A549 (cell line): Measurements from ENCODE around the gene TXNL1. TPM values are rescaled to one million over a fixed set of nuclear protein-coding genes. Genes with fewer than 3 reads are reported as not detected.
A peak's percentile ranks its signal among the peaks of the same experiment; 100 is the strongest.

Experiments used
- ATAC-seq, 2 experiments: fragments of 200-7000 bp in 1 of 2; fragments of >200 bp in 1 of 2; cut with Nextera tagmentation in 1 of 2; cut with Tn5 transposase in 1 of 2; 3 replicates each; pipeline versions ENCODE4 v1.8.0 to v1.9.1; 2018 to 2020; ENCODE audit warnings: mild to moderate bottlenecking in 1 of 2, moderate library complexity in 1 of 2
- CTCF ChIA-PET: fragments of 300-600 bp; sonication (Branson Sonifier 250); formaldehyde crosslinking; extraction: SDS; loops from one replicate; lab custom pipeline; 2021; ENCODE audit warnings: antibody characterized with exemption, inconsistent platforms; lab: Yijun Ruan, JAX
- POLR2A ChIA-PET: fragments of 350-600 bp; formaldehyde crosslinking; extraction: SDS; loops from one replicate; lab custom pipeline; 2021; ENCODE audit warnings: antibody characterized with exemption, inconsistent platforms; lab: Yijun Ruan, JAX
- DNase-seq, 2 experiments: peaks; one replicate each; pipeline versions ENCODE4 v3.0.0 to v3.0.0-alpha.2; 2011 to 2016; ENCODE audit warnings: low read depth in 1 of 2, low spot score in 1 of 2
- FAIRE-seq: peaks from 2 replicates; lab custom pipeline; 2011; peaks lifted over from hg19 to GRCh38; lab: Jason Lieb, UNC
- H3K27ac ChIP-seq, 2 experiments: fragments of >200 bp; sonication (Bioruptor Twin); formaldehyde crosslinking; 3 replicates each; pipeline ENCODE4 v1.5.1; 2016 to 2017
- H3K4me1 ChIP-seq: fragments of >200 bp; sonication (Bioruptor Twin); formaldehyde crosslinking; 3 replicates; pipeline ENCODE4 v1.6.1; 2016
- H3K4me2 ChIP-seq: fragments of >200 bp; sonication (Bioruptor Twin); formaldehyde crosslinking; 3 replicates; pipeline ENCODE4 v1.6.1; 2016
- H3K4me3 ChIP-seq: fragments of >200 bp; sonication (Bioruptor Twin); formaldehyde crosslinking; 3 replicates; pipeline ENCODE4 v1.5.1; 2016
- H3K9me3 ChIP-seq: fragments of >200 bp; sonication (Bioruptor Twin); formaldehyde crosslinking; 3 replicates; pipeline ENCODE4 v1.6.1; 2016
- CBX8 ChIP-seq: fragments of 200-600 bp; sonication (generic); IDR thresholded peaks from 2 replicates; pipeline ENCODE4 v1.6.1; 2016
- CEBPB ChIP-seq, 2 experiments: fragments of >200 bp in 1 of 2; sonication (Bioruptor Twin) in 1 of 2; formaldehyde crosslinking in 1 of 2; IDR thresholded peaks; 2 replicates each; pipeline ENCODE4 v1.6.1; 2012 to 2016
- CHD2 ChIP-seq: fragments of 150-350 bp; IDR thresholded peaks from 2 replicates; pipeline ENCODE4 v1.6.1; 2014; ENCODE audit warnings: low read length; ENCODE audit not compliant: partially characterized antibody
- CHD4 ChIP-seq: fragments of 200-600 bp; sonication (generic); IDR thresholded peaks from 2 replicates; pipeline ENCODE4 v1.6.1; 2016; ENCODE audit warnings: antibody characterized with exemption, mild to moderate bottlenecking, borderline replicate concordance
- EHF ChIP-seq: fragments of 250-450 bp; sonication (Bioruptor Pico); IDR thresholded peaks from 2 replicates; pipeline ENCODE4 v1.5.0; 2020; ENCODE audit warnings: mild to moderate bottlenecking
- EHMT2 ChIP-seq: fragments of 200-600 bp; sonication (generic); IDR thresholded peaks from 2 replicates; pipeline ENCODE4 v1.6.1; 2016; ENCODE audit warnings: antibody characterized with exemption, low read depth, mild to moderate bottlenecking, moderate library complexity
- EP300 ChIP-seq, 2 experiments: fragments of >200 bp; sonication (Bioruptor Twin); formaldehyde crosslinking; IDR thresholded peaks; 2 replicates in 1 of 2; 3 replicates in 1 of 2; pipeline ENCODE4 v1.6.1; 2016 to 2017
- FOSB ChIP-seq: fragments of 250-450 bp; sonication (Bioruptor Pico); IDR thresholded peaks from 2 replicates; pipeline ENCODE4 v1.5.0; 2020; ENCODE audit warnings: mild to moderate bottlenecking, moderate library complexity
- FOSL2 ChIP-seq, 2 experiments: fragments of 450-650 bp in 1 of 2; fragments of >200 bp in 1 of 2; sonication (Bioruptor Twin) in 1 of 2; formaldehyde crosslinking; IDR thresholded peaks; 2 replicates each; pipeline versions ENCODE4 v1.5.0 to v1.6.1; 2016 to 2020; ENCODE audit warnings: mild to moderate bottlenecking in 1 of 2, moderate library complexity in 1 of 2
- FOXS1 ChIP-seq: fragments of 250-450 bp; sonication (Bioruptor Pico); IDR thresholded peaks from 2 replicates; pipeline ENCODE4 v1.5.0; 2020; ENCODE audit warnings: mild to moderate bottlenecking, moderate library complexity
- GATA3 ChIP-seq: IDR thresholded peaks from 2 replicates; pipeline ENCODE4 v1.6.1; 2012; ENCODE audit warnings: borderline replicate concordance
- HDAC2 ChIP-seq: fragments of 200-600 bp; sonication (generic); IDR thresholded peaks from 2 replicates; pipeline ENCODE4 v1.6.1; 2016
- HEYL ChIP-seq: fragments of 250-450 bp; sonication (Bioruptor Pico); IDR thresholded peaks from 2 replicates; pipeline ENCODE4 v1.8.0; 2021; ENCODE audit warnings: mild to moderate bottlenecking, moderate library complexity
- HOXA7 ChIP-seq: fragments of 250-450 bp; sonication (Bioruptor Pico); IDR thresholded peaks from 2 replicates; pipeline ENCODE4 v1.5.0; 2020; ENCODE audit warnings: mild to moderate bottlenecking, moderate library complexity
- HOXB5 ChIP-seq: fragments of 250-450 bp; sonication (Bioruptor Pico); IDR thresholded peaks from 2 replicates; pipeline ENCODE4 v1.5.0; 2020; ENCODE audit warnings: mild to moderate bottlenecking, moderate library complexity
- KDM5A ChIP-seq: fragments of 200-600 bp; sonication (generic); IDR thresholded peaks from 2 replicates; pipeline ENCODE4 v1.6.1; 2016; ENCODE audit warnings: antibody characterized with exemption, mild to moderate bottlenecking
- MYC ChIP-seq: IDR thresholded peaks from 2 replicates; pipeline ENCODE4 v1.6.1; 2012; ENCODE audit warnings: mild to moderate bottlenecking, inconsistent platforms, low read length, improper control_type of control experiment, borderline replicate concordance
- NPAS2 ChIP-seq: fragments of 250-450 bp; sonication (Bioruptor Pico); IDR thresholded peaks from 2 replicates; pipeline ENCODE4 v1.8.0; 2022; ENCODE audit warnings: mild to moderate bottlenecking, moderate library complexity, borderline replicate concordance
- NR3C1 ChIP-seq: fragments of >200 bp; sonication (Bioruptor Twin); formaldehyde crosslinking; IDR thresholded peaks from 3 replicates; pipeline ENCODE4 v1.6.1; 2017
- POLR2A ChIP-seq: IDR thresholded peaks from 2 replicates; pipeline ENCODE4 v1.6.1; 2012; ENCODE audit warnings: mild to moderate bottlenecking, low read length
- POLR2AphosphoS2 ChIP-seq: conservative IDR thresholded peaks from 2 replicates; pipeline ENCODE4 v1.6.1; 2012; ENCODE audit warnings: low read length, improper control_type of control experiment, inconsistent platforms
- RAD21 ChIP-seq, 2 experiments: fragments of >200 bp in 1 of 2; sonication (Bioruptor Twin) in 1 of 2; formaldehyde crosslinking in 1 of 2; IDR thresholded peaks in 1 of 2; conservative IDR thresholded peaks in 1 of 2; 2 replicates in 1 of 2; 3 replicates in 1 of 2; pipeline ENCODE4 v1.6.1; 2012 to 2018; ENCODE audit warnings: inconsistent platforms in 1 of 2
- RARB ChIP-seq: fragments of 250-450 bp; sonication (Bioruptor Pico); IDR thresholded peaks from 2 replicates; pipeline ENCODE4 v1.8.0; 2021; ENCODE audit warnings: mild to moderate bottlenecking, moderate library complexity
- RCOR1 ChIP-seq: fragments of 150-350 bp; IDR thresholded peaks from 2 replicates; pipeline ENCODE4 v1.6.1; 2014; ENCODE audit warnings: antibody characterized with exemption, low read length, low read depth
- RFX5 ChIP-seq: fragments of 450-650 bp; IDR thresholded peaks from 2 replicates; pipeline ENCODE4 v1.7.1; 2014; ENCODE audit warnings: antibody characterized with exemption, mild to moderate bottlenecking, moderate library complexity
- RNF2 ChIP-seq: fragments of 200-600 bp; sonication (generic); IDR thresholded peaks from 2 replicates; pipeline ENCODE4 v1.6.1; 2016; ENCODE audit warnings: low read depth, mild to moderate bottlenecking, antibody characterized with exemption, moderate library complexity, borderline replicate concordance
- SMC3 ChIP-seq: fragments of >200 bp; sonication (Bioruptor Twin); formaldehyde crosslinking; IDR thresholded peaks from 3 replicates; pipeline ENCODE4 v1.6.1; 2018; ENCODE audit warnings: inconsistent platforms
- TFCP2L1 ChIP-seq: fragments of 250-450 bp; sonication (Bioruptor Pico); IDR thresholded peaks from 2 replicates; pipeline ENCODE4 v1.5.0; 2021; ENCODE audit warnings: mild to moderate bottlenecking
- TP53 ChIP-seq: fragments of 250-450 bp; sonication (Bioruptor Pico); IDR thresholded peaks from 2 replicates; pipeline ENCODE4 v1.5.0; 2021; ENCODE audit warnings: mild to moderate bottlenecking, moderate library complexity
- ZC3H11A ChIP-seq: fragments of 450-650 bp; IDR thresholded peaks from 2 replicates; pipeline ENCODE4 v1.6.1; 2014; ENCODE audit warnings: antibody characterized with exemption, mild to moderate bottlenecking
- WGBS: methylation state at CpG from one replicate; pipeline ENCODE4 v1.1.6; 2017; ENCODE audit errors: missing lambda C conversion rate; 5-methylcytosine and 5-hydroxymethylcytosine counted together
- polyA minus RNA-seq: library from RNA; depleted of rRNA, polyadenylated mRNA; stranded (reverse); fragments of >200 nt; gene quantifications from 2 replicates; pipeline ENCODE4 v1.2.3, GENCODE V29; 2011; rRNA and poly(A)+ RNA removed
- polyA plus RNA-seq, 4 experiments: library from polyadenylated mRNA; depleted of rRNA in 3 of 4; stranded (reverse); fragments of >200 nt; fragmentation: RNase III in 1 of 4; extraction: RNeasy Plus Mini Kit Qiagen cat#74134 plus additional on column Dnase treatment in 1 of 4; gene quantifications; 2 replicates in 3 of 4; 3 replicates in 1 of 4; pipeline ENCODE4 v1.2.3, GENCODE V29; 2011 to 2017
- TF ChIP-seq, protein P1 (sequence below): fragments of >200 bp; sonication (Bioruptor Twin); formaldehyde crosslinking; IDR thresholded peaks from 3 replicates; pipeline ENCODE4 v1.5.1; 2016
- TF ChIP-seq, protein P2 (sequence below): IDR thresholded peaks from 2 replicates; pipeline ENCODE4 v1.6.1; 2012
- TF ChIP-seq, protein P3 (sequence below): fragments of 150-350 bp; IDR thresholded peaks from 2 replicates; pipeline ENCODE4 v1.6.1; 2014; ENCODE audit warnings: low read depth, mild to moderate bottlenecking, low read length
- TF ChIP-seq, protein P4 (sequence below): fragments of 250-450 bp; sonication (Bioruptor Pico); IDR thresholded peaks from 2 replicates; pipeline ENCODE4 v1.5.0; 2020; ENCODE audit warnings: low read depth, mild to moderate bottlenecking, moderate library complexity
- TF ChIP-seq, protein P5 (sequence below): IDR thresholded peaks from 2 replicates; pipeline ENCODE4 v1.6.1; 2012; ENCODE audit warnings: low read depth, borderline replicate concordance
- TF ChIP-seq, protein P6 (sequence below): IDR thresholded peaks from 2 replicates; pipeline ENCODE4 v1.6.1; 2012

Gene TXNL1
- polyA plus RNA-seq (2011; rRNA removed) (65.6 and 104 TPM in 2 replicates), polyA plus RNA-seq (2017; fragmentation: RNase III; extraction: RNeasy Plus Mini Kit Qiagen cat#74134 plus additional on column Dnase treatment) (58.7 to 63.9 TPM (median 59.5 TPM) in 3 replicates), polyA minus RNA-seq (12.8 and 15.9 TPM in 2 replicates)
- polyA plus RNA-seq (2012; cell fraction: cytosol; rRNA removed): 33.0 and 33.3 TPM in 2 replicates
- polyA plus RNA-seq (2012; cell fraction: nucleus; rRNA removed): 14.2 and 15.3 TPM in 2 replicates

DNA sequence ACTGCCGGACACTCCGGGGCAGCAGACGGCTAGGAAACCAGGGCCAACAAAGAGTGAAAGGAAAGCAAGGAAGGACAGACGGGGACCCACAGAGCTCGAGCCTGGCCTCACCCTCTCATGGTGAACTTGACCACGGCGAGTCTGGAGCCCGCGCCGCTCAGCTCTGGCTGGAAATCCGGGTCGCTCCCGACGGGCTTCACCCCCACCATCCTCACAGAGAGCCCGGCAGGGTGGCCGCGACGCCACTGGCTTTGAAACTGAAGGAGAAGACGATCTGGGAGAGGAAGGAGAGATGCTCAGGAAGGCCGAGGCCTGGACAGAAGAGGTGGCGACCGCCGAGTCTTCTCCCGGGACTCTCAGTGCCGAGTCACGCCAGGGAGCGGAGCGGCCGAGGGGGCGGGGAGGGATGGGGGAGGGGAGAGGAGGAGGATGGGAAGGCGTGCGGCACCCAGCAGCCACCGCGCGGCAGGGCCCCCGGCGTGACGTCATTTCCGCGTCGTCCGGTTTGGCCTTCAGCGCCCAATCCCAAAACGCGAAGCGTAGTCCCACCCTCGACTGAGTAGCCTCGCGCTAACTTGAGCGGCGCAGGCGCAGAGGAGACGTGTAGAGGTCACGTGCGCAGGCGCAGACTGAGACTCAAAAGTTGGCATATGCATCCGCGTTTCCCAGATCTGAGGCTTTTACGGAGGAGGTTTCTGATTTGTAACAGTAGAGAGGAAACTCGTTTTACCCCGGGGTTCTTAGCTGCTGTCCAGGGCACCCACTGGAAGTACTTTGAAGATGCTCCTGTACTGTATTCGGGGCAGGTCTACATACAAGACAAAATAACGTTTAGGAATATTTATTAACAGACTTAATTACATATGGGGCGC, at the start of gene TXNL1:
TSS of gene TXNL1 (minus strand) at position 361 of the 872 bp plus-strand sequence. CDS start at position 209, 152 bp downstream.
- CTCF ChIA-PET: interaction anchor here (0.7 to 1.4 kb wide), 3 partner anchors 12 to 1404 kb away, joined by 3 read pairs; no protein-coding TSS in a partner anchor
- no peak for FAIRE-seq
- TF ChIP-seq EP300 (IDR thresholded peaks at IDR 0.05) (no peak), EHMT2 (no peak), HOXB5 (CRISPR knock-in tag) (no peak), SMC3 (no peak), FOXS1 (CRISPR knock-in tag) (no peak), RAD21 (conservative IDR thresholded peaks at IDR 0.05 in 1 of 2, IDR thresholded peaks at IDR 0.05 in 1 of 2) (no peak), TFCP2L1 (CRISPR knock-in tag) (no peak), CBX8 (no peak), POLR2AphosphoS2 (no peak), NR3C1 (no peak), RCOR1 (no peak), KDM5A (no peak), HEYL (CRISPR knock-in tag) (no peak), EHF (CRISPR knock-in tag) (no peak), NPAS2 (CRISPR knock-in tag) (no peak), RFX5 (no peak), FOSL2 (IDR thresholded peaks at IDR 0.05) (no peak), FOSL2 (CRISPR knock-in tag; IDR thresholded peaks at IDR 0.05) (peak; percentile 59; the same call in 1 of the 2 replicates), GATA3 (0 out of 2 replicates have a peak, but pooled peaks have one; percentile 33), HOXA7 (CRISPR knock-in tag) (no peak), FOSB (CRISPR knock-in tag) (no peak), MYC (peak; percentile 72; the same call in 1 of the 2 replicates), RARB (CRISPR knock-in tag) (no peak), CEBPB (IDR thresholded peaks at IDR 0.05) (no peak), CHD2 (peak; percentile 84), CHD4 (no peak), HDAC2 (no peak), POLR2A (peak; percentile 51), TP53 (CRISPR knock-in tag) (no peak), RNF2 (no peak), ZC3H11A (no peak)
- TF ChIP-seq, protein P1, sequence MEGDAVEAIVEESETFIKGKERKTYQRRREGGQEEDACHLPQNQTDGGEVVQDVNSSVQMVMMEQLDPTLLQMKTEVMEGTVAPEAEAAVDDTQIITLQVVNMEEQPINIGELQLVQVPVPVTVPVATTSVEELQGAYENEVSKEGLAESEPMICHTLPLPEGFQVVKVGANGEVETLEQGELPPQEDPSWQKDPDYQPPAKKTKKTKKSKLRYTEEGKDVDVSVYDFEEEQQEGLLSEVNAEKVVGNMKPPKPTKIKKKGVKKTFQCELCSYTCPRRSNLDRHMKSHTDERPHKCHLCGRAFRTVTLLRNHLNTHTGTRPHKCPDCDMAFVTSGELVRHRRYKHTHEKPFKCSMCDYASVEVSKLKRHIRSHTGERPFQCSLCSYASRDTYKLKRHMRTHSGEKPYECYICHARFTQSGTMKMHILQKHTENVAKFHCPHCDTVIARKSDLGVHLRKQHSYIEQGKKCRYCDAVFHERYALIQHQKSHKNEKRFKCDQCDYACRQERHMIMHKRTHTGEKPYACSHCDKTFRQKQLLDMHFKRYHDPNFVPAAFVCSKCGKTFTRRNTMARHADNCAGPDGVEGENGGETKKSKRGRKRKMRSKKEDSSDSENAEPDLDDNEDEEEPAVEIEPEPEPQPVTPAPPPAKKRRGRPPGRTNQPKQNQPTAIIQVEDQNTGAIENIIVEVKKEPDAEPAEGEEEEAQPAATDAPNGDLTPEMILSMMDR: no peak
- TF ChIP-seq, protein P2, sequence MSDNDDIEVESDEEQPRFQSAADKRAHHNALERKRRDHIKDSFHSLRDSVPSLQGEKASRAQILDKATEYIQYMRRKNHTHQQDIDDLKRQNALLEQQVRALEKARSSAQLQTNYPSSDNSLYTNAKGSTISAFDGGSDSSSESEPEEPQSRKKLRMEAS: peak; percentile 70
- TF ChIP-seq, protein P3, sequence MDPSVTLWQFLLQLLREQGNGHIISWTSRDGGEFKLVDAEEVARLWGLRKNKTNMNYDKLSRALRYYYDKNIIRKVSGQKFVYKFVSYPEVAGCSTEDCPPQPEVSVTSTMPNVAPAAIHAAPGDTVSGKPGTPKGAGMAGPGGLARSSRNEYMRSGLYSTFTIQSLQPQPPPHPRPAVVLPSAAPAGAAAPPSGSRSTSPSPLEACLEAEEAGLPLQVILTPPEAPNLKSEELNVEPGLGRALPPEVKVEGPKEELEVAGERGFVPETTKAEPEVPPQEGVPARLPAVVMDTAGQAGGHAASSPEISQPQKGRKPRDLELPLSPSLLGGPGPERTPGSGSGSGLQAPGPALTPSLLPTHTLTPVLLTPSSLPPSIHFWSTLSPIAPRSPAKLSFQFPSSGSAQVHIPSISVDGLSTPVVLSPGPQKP: no peak
- TF ChIP-seq, protein P4, sequence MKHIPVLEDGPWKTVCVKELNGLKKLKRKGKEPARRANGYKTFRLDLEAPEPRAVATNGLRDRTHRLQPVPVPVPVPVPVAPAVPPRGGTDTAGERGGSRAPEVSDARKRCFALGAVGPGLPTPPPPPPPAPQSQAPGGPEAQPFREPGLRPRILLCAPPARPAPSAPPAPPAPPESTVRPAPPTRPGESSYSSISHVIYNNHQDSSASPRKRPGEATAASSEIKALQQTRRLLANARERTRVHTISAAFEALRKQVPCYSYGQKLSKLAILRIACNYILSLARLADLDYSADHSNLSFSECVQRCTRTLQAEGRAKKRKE (CRISPR knock-in tag): no peak
- TF ChIP-seq, protein P5, sequence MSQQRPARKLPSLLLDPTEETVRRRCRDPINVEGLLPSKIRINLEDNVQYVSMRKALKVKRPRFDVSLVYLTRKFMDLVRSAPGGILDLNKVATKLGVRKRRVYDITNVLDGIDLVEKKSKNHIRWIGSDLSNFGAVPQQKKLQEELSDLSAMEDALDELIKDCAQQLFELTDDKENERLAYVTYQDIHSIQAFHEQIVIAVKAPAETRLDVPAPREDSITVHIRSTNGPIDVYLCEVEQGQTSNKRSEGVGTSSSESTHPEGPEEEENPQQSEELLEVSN: no peak
- TF ChIP-seq, protein P6, sequence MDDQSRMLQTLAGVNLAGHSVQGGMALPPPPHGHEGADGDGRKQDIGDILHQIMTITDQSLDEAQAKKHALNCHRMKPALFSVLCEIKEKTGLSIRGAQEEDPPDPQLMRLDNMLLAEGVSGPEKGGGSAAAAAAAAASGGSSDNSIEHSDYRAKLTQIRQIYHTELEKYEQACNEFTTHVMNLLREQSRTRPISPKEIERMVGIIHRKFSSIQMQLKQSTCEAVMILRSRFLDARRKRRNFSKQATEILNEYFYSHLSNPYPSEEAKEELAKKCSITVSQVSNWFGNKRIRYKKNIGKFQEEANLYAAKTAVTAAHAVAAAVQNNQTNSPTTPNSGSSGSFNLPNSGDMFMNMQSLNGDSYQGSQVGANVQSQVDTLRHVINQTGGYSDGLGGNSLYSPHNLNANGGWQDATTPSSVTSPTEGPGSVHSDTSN: no peak

More for the DNA sequence above, at the start of gene TXNL1:
- Histone ChIP-seq H3K4me1 (0 out of 3 replicates have a peak, but pooled peaks cover 9% of the 10 kb centered on the region), H3K27ac (peak within 1 kb of the TSS; percentile 96 to 99), H3K4me3 (peak within 1 kb of the TSS; percentile 96), H3K9me3 (no peaks in the 10 kb centered on the region), H3K4me2 (peak within 1 kb of the TSS; percentile 95)
- WGBS: under 1% methylated on average over 30 of the region's 64 CpGs
- POLR2A ChIA-PET: interaction anchor here (1.8 kb wide), 1 partner anchor 13 kb away, joined by 9 read pairs; the partner anchor contains the start of gene WDR7
- peak; percentile 95 to 96 for ATAC-seq
- DNase-seq: peak; percentile 77 to 97
